Endometrial microvascular endothelial cells (primary cell): ENCODE measurements around the gene HOXA3. TPM values are rescaled to one million over a fixed set of nuclear protein-coding genes. Genes with fewer than 3 reads are reported as not detected.

Experiments
- in situ Hi-C: cut with HindIII; loops from 2 replicates; pipeline ENCODE4 v1.10.0; 2017; ENCODE audit warnings: low sequenced_read_pairs, low pct_unique_long_range_greater_than_20kb; ENCODE audit errors: inconsistent ontology term
- total RNA-seq: library from RNA; depleted of rRNA; stranded (reverse); fragments of >200 nt; gene quantifications from one replicate; pipeline ENCODE4 v1.2.3, GENCODE V29; 2015; ENCODE audit errors: inconsistent ontology term

HOXA3 gene
- total RNA-seq, 1 donor from 2014 or later = 6.6 TPM

DNA sequence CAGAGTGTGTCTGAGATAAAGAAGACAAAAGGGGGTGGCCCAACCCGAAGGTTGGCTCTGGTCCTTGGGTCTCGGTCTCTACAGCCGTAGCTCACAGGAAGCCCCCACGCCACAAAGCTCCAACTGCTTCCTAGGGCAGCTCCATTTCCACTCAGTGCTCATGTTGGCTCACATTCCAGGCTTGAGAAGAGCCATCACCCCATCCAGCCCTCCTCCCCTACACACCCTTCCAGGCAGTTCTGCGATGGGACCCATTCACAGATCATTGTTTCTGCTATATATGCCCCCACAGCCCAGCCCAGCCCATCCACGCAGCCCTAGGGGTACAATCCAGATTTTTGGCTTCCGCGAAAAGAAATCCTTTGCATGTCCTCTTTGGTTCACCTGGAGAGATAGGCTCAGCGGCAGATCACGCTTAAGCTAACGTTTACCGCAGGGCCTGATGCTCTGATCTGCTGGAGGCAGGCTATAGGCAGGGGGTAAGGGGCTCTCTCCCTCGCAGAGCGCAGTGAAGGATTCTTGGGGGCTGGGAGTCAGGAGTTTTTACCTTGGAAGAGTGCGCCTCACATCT lies 38.9 kb upstream of the HOXA3 start:
- in situ Hi-C loops = no loop called here

DNA sequence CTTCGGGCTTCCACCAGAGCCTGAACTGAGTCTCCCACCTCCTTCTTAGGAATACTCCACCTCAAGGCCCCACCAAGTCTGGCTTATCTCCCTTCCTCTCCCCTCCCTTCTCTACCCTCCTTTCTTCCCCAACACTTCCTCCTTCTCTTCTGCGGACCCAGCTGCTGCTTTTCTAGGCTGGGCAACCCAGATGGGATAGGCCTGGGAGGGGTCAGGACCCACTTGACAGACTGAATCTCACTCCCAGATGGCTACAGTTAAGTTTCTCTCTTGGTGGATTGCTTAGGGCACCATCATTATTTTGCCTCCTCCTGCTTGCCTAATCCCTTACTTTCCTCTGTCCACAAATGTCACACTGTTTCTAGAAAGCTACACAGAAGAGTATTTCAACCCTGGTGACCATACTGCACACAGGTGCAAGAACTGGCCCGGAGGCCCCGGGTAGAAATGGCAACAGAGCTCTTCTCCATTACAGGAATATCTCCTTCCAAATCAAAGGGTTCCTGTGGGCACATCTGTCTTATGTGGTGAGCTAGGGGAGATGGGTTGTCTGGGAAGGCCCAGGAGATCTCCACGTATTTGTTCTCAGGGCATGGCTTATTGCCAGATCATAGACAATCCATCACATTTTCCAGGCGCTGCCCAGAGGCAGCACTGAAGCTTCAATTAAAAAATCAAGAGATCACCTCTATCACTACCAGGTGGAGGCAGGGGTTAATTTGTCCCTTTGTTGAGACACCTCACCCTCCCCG lies 37.8 kb upstream of the HOXA3 start:
- in situ Hi-C loops = no loop called here

DNA sequence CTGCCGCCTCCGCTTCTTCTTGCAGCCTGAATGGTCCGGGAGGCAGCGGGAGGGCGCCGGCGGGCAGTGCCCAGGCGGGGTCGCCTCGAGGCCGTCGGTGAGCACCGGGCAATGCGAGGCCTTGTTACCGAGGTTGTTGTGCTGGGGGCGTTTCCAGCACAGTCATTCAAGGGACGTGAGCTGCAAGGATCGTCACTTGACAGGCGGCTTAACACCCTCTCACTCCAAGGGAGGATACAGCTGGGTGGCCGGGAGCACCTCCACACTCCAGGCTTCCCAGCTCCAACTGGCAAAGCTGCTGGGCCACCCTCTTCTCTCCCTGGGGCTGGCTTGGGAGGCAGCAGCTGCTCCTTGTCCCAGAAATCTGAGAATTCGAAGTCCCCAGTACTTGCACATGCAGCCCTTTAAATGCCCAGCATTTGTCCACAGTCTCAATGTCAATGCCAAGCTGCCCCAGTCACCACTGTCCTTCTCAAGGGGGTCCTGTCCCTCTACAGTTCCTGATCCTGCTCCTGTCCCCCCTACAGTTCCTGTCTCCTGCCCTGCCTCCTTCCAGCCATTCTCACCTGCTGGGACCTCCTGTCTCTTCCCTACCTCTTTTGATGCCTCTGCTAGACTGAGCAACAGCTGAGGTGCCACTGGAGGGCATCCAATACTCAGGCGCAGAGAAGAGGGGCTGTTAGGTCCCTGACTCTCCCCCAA lies 37.1 kb upstream of the HOXA3 start:
- in situ Hi-C loops = no loop called here

DNA sequence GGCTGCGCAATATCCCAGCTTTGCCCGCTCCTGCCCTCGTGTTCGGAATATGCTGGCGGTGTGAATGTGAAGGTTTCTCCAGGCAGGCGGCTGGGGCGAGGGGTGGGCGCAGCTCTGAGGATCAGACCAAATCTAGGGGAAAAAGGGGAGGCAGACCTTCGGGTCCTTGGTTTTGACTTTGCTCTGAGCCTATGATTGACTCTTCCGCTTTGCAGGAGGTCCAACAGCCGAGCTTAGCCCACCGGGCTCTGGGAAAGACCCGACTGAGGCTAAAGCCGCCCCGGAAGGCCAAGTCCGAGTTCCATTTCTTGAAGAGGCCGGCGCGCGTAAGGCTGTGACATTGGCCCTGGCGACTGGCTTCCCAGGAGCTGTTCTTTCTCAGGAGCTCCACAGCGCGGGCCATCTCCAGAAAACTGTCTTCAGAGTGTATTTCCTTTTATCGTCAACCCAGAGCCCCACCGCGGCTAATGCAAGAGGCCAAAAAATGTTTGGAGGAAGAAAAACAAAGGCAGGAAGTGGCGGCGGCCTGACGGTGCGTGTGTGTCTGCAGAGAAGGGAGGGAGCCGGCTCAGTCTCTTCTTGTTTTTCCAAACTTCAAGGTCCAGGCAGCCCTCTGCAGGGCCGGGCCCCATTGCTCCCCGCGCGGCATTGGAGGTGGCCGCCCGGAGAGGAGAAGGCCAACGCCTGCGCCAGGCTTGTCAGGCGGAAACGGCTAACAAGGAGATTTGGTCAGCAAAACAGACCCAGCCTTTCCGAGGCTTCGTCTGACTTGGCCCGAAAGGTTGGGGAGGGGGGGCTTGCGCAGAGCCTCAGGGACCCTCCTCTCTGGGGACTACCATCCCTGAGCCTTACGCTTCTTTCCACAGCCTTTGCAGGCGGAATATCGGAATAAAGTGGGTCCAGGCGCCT lies 36.3 kb upstream of the HOXA3 start:
- in situ Hi-C loops = no loop called here

DNA sequence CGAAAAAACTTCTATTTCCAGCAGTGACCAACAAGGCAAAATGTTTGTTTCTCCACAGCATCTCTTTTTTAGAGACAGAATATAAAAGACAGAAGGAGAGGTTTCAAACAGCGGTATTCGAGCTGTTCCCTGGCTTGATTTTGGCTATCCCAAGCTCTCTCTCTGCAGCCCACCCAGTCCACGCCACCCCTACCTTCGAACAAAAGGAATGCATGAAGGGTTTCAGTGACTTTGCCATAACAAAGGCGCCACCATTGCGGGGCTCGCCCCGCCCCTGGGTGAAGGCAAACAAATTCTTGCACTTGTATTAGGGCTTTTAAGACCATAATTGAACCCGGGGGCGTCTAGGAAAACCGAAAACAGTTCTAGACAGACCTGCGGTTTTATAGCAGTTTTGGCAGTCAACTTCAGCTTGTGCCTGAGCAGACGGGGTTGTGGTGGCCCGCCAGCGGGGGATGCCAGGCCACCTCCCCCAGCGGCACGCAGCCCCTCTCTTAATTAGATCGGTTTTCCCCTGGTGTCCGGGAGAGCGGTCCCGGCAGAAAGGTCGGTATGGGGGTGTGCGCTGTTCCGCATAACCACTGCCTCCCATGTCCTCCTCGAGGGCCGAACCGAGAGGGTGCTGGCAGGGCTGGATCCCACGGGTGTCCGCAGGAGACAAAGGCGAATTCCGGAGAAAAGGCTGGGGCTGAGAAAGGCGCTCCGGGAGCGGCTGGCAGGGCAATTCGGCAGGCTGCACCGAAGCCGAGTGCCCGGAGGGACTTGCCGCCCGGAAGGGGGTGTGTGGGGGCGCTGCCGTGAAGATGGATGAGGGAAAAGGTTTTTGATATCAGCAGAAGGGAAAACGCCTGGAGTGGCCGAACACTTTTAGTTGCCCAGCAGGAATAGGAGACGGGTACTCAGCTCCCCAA lies 35.3 kb upstream of the HOXA3 start:
- in situ Hi-C loops = no loop called here

DNA sequence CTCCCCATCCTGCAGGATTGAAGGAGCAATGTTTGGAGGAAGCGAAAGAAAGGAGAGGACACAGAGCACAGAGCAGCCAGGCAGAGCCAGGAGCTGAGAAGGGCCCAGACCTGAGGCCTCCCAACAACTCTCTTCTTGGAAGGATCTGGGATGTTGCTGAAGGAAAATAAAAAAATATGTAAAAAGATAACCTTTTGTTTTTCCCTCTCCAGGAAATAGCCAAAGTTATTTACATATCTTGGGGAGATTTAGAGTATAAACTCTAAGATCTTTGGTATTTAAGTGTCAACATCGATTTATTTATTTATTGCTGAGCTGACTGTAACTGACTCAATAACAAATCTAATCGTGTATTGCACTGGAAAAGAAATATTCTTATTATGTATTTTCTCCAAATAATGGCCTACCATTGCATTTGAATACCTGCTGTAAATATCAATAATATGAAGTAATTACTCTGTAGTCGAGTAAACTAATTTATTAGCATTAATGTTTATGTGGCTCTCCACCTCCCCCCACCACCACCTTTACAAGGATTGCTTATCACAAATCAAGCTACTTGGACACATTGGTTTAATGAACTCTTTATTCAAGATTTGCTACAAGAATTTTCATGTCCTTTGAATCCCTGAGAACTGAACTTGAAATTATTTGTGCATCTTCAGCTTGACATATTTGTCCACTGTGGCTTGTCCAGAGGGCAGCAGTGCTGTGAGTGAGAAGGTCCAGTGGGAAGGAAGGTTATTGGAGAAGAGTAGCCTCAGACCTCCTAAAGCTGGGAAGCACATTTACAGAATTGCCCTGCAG lies 34.5 kb upstream of the HOXA3 start:
- in situ Hi-C loops = no loop called here

DNA sequence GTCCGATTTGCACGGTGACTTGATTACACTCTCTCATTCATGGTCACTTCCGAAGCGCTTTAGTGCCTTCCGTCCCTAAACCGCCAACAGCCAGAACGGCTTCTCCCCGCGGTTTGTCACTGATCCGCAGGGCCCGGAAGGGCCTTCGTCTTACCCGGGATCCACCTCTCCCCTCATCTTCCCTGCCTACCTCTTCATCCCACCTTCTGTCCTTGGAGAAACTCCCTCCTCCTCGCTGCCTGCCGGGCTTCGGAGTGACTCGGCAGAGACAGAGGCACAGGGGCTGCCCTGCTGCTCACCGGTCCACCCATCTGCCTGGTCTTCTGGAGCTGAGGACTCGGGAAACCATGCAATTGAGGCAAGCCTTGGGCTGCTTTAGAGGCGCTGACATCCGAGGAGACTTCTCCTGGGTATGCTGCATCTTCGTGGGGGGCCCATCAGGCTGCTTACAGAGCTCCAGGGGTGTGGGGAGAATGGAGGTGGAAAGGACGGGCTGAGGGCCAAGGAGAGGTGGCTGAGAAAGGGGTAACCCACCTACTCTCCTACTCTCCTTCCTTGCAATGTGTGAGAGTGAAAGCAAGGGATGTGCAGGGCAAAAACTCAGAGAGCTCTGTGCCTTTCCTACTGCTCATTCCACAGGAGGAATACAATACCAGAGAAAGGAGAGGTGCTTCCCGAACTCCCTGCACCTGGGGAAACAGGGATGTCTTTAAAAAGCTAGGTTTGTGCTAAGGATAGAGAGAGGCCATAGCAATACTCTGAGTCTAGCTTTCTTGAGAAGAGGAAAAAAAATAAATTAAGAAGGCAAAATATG lies 33.7 kb upstream of the HOXA3 start:
- in situ Hi-C loops = no loop called here

DNA sequence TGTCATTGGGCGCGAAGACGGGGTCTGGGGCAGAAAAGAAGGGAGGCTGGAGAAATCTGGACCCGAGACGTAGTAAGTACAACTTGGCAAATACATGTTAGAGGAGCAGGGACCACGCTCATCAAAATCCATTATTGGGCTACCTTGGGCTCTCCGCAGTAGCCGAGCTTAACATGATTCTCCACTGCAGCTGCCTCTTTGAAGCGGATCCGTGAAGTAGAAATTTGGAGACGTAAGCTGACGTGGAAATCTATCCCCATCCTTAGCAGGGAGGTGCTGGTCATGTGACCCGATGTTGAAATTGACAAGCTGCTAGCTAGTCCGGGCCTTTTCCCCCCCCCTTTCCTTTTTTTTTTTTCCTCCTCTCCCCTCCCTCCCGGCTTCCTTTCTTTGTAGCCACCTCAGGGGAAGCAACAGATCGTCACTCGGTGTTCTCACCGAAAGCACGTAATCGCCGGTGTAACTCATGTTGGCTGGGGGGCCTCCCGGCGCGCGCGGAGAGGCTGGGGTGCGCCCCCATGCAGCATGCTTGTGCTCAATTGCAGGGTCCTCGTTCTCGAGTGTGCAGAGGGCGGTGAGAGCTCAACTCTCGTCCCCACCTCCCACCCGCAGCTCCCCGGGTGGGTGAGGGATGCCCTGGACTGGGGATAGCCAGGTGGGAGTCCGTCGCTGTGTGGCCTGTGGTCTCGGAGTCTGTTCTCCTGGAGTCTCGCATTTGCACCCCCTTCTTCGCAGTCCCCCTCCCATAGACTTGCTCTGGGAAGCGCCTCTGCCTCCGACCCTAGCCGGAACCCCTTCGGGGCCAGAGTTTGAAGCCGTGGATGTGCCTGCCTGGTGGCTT lies 32.9 kb upstream of the HOXA3 start, which contains the start of gene HOXA11:
TSS of gene HOXA11 (minus strand) at position 220 of the 841 bp plus-strand sequence. CDS start at position 132, 88 bp downstream.
- in situ Hi-C loops = no loop called here

DNA sequence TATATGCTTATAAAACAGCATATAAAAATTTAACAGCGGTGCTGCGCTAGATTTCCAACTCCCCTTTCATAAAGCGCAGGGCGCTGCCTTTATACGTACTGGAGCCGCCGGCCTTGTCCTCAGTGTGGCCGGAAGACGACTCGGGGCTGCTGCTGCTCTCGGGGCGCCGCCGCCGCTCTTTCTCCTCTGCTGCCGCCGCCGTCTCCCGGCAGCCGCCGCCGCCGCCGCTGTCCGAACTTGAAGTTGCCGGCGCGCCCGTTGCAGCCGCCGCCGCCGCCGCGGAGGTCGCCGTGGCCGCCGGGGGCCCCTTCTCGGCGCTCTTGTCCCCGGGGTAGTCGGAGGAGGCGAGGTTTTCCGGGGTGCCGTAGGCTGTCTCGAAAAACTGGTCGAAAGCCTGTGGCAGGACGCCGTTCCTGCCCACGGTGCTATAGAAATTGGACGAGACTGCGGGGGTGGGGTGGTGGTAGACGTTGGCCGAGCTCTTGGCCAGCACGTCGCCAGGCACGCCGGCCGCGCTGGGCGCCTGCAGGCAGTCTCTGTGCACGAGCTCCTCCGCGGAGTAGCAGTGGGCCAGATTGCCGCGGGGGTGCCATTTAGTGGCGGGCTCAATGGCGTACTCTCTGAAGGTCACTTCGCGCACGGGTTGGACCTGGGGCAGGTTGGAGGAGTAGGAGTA lies 32.1 kb upstream of the HOXA3 start:
- in situ Hi-C loops = no loop called here

DNA sequence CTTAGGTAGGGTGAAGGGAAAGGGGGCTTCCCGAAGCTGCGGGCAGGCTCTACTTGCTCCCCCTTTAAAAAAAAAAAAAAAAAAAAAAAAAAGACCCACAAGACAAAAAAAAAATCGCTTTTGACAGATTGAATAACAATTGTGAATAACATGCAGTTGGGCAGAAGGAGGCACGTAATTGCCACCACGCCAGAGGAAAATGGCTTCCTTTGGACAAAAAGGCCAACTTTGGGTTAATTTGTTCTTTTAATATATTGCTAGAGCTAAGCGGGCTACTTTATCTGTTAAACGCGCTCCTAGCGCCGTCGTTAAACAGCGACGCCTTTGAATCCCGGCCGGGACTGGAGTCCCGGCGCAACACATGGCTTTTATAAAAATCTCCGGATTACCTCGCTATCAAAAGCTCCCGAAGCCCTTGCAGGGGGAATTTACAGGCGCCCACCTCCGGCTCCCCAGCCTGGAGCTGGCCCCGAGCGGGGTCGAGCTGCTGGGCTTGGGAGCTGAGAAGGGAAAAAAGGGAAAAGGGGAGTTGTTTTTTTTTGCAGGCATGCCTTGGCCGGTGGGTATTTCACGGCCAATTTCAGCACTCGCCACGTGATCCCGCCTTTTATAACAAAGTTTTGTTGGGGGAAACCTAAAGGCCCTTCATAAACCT lies 31.4 kb upstream of the HOXA3 start:
- in situ Hi-C loops = no loop called here

DNA sequence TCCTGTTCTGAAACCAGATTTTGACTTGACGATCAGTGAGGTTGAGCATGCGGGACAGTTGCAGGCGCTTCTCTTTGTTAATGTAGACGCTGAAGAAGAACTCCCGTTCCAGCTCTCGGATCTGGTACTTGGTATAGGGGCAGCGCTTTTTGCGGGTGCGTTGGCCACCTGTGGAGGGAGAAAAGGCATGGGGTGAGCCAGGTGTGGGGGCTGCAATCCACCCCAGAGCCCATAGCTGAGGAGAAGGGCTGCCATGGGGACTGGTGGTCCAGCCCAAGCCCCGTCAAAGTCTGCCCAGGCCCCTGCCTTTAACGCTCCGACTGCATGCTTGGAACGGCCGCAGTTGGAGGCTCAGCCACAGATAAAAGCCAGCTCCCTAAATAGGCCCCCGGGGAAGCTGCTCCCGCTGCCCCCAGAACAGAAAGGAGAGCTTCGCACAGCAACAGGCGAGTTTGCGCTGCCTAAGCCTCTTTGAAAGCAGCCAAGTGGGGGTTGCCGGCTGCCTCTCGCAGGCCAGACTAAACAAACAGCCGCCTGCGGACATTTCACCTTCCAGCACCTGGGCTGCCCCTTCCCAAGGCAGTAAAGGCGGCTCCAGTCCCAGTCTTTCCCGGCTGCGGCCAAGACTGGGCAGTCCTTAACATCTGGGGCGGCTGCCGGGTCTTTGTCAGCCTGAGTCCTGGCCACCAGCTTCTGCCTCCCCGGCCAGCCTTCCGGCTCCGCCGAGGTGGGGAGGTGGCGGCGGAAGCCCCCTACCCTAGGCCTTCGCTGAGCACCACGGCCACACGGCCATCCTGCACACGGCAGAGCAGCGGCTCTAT lies 30.7 kb upstream of the HOXA3 start:
- in situ Hi-C loops = no loop called here

DNA sequence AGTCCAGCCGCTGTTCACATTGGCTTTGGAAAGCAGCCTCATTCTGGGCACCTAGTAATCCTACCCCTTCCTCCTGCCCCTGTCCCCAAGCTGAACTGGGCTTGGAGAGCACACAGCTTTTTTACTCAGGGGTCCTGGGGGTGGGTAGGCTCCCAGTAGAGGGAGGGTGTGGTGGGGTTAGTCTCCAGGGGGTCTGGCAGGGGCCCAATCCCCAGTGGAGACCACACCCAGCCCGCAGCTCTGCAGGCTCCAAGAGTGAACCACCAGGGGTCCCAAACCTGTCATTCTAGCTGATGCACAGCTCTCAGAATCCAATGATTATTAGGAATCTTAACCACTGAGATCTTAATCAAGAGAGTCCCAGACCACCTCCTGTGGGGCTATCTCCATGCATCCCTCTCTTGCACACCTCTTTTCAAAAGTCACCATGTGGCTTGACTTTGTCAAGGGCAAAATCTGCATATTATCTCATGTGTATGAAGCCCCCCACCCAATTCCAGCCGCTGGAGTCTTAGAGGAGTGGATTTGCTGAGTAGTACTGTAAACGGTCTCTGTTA lies 30.0 kb upstream of the HOXA3 start:
- in situ Hi-C loops = no loop called here

DNA sequence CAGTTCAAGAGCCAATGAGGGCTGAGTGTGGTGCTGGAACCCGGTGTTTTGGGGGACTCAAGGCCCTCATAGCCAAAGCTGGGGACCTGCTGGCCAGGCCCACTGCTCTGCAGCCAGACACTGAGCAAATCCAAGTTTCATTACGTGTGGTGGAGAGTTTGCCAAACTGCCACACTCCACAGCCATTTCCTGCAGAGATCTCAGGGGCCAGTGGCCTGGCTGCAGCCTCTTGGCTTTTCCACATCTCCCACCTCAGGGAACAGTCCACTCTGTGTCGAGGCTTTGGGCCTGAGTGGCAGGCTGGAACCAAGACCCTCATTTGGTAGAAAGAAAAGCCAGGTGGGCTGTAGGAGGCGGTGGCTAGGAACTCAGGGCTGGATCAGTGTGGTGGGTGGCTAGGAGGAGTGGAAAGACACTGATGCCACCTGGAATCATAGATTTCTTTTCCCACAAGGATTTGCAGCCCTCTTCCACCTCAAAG lies 29.5 kb upstream of the HOXA3 start:
- in situ Hi-C loops = no loop called here
